K562 (cell line): Measurements from ENCODE around the gene GALNT12. TPM values are rescaled to one million over a fixed set of nuclear protein-coding genes. Genes with fewer than 3 reads are reported as not detected.

Experiments used
- AFF4 ChIP-seq: sonication (generic); formaldehyde crosslinking; IDR thresholded peaks from 2 replicates; pipeline ENCODE4 v1.8.0; 2023; ENCODE audit warnings: mild to moderate bottlenecking, missing genetic modification reagents
- ATF7 ChIP-seq: fragments of 450-650 bp; IDR thresholded peaks from 2 replicates; pipeline ENCODE4 v1.7.1; 2014; ENCODE audit warnings: mild to moderate bottlenecking, moderate library complexity
- COPS2 ChIP-seq: fragments of 450-650 bp; conservative IDR thresholded peaks from 2 replicates; pipeline ENCODE4 v1.6.1; 2016; ENCODE audit warnings: mild to moderate bottlenecking, moderate library complexity
- EZH2 ChIP-seq: IDR thresholded peaks from 2 replicates; pipeline ENCODE4 v1.6.1; 2012; ENCODE audit warnings: low read depth, mild to moderate bottlenecking, inconsistent platforms, low read length, borderline replicate concordance
- FOXP4 ChIP-seq: sonication (generic); formaldehyde crosslinking; IDR thresholded peaks from 2 replicates; pipeline ENCODE4 v1.8.0; 2022; ENCODE audit warnings: mild to moderate bottlenecking, missing genetic modification reagents, borderline replicate concordance
- GTF2A2 ChIP-seq: IDR thresholded peaks from 2 replicates; pipeline ENCODE4 v1.6.1; 2016; ENCODE audit warnings: mild to moderate bottlenecking, missing genetic modification characterization, missing compliant biosample characterization
- HDGF ChIP-seq: fragments of 450-650 bp; IDR thresholded peaks from 2 replicates; pipeline ENCODE4 v1.6.1; 2016
- KLF1 ChIP-seq: fragments of 450-650 bp; IDR thresholded peaks from 2 replicates; pipeline ENCODE4 v1.6.1; 2016; ENCODE audit warnings: missing genetic modification characterization, missing compliant biosample characterization
- MAFG ChIP-seq: fragments of 450-650 bp; conservative IDR thresholded peaks from 2 replicates; pipeline ENCODE4 v1.6.1; 2016; ENCODE audit warnings: missing genetic modification characterization, missing compliant biosample characterization
- MYBL2 ChIP-seq, 2 experiments: fragments of 450-650 bp in 1 of 2; sonication (generic) in 1 of 2; formaldehyde crosslinking in 1 of 2; IDR thresholded peaks; 2 replicates each; pipeline versions ENCODE4 v1.6.1 to v1.8.1; 2017 to 2022; ENCODE audit warnings: borderline replicate concordance in 1 of 2, inconsistent platforms in 1 of 2, low read depth in 1 of 2, mild to moderate bottlenecking in 1 of 2, missing genetic modification reagents in 1 of 2, moderate library complexity in 1 of 2
- SLC30A9 ChIP-seq: fragments of 250-450 bp; sonication (Bioruptor Pico); IDR thresholded peaks from 2 replicates; pipeline ENCODE4 v1.8.0; 2022; ENCODE audit warnings: mild to moderate bottlenecking, moderate library complexity
- ZBED1 ChIP-seq: IDR thresholded peaks from 2 replicates; pipeline ENCODE4 v1.6.1; 2014
- ZKSCAN1 ChIP-seq: fragments of 150-350 bp; IDR thresholded peaks from 2 replicates; pipeline ENCODE4 v1.6.1; 2016; ENCODE audit warnings: low read depth, low read length
- ZNF398 ChIP-seq: fragments of 250-450 bp; sonication (Bioruptor Pico); IDR thresholded peaks from 2 replicates; pipeline ENCODE4 v1.8.0; 2021; ENCODE audit warnings: moderate library complexity, mild to moderate bottlenecking, inconsistent platforms
- ZNF512 ChIP-seq: IDR thresholded peaks from 2 replicates; pipeline ENCODE4 v1.6.1; 2016; ENCODE audit warnings: missing genetic modification characterization, missing compliant biosample characterization
- ZNF717 ChIP-seq: fragments of 250-450 bp; sonication (Bioruptor Pico); IDR thresholded peaks from 2 replicates; pipeline ENCODE4 v1.5.0; 2021
- ZNF76 ChIP-seq: fragments of 250-450 bp; sonication (Bioruptor Pico); IDR thresholded peaks from 2 replicates; pipeline ENCODE4 v1.4.0; 2020; ENCODE audit warnings: mild to moderate bottlenecking, moderate library complexity, borderline replicate concordance
- polyA plus RNA-seq, 8 experiments: library from polyadenylated mRNA; depleted of rRNA in 4 of 8; stranded (reverse) in 5 of 8; unstranded in 3 of 8; fragments of >200 nt; fragmentation: Nextera tagmentation in 2 of 8; fragmentation: Illumina TruSeq in 1 of 8; extraction: Ambion mirVana in 2 of 8; extraction: Trizol in 1 of 8; gene quantifications; 2 replicates each; pipeline versions ENCODE4 v1.2.1 to v1.2.3, GENCODE V29; 2011 to 2014; ENCODE audit warnings: inconsistent platforms in 1 of 8, missing spikeins in 1 of 8
- total RNA-seq, 7 experiments: library from RNA; depleted of rRNA in 6 of 7; stranded (reverse); fragments of >200 nt in 6 of 7; fragmentation: Illumina TruSeq in 2 of 7; extraction: Trizol in 2 of 7; gene quantifications; 2 replicates each; pipeline versions ENCODE4 v1.2.1 to v1.2.3, GENCODE V29; 2011 to 2021; ENCODE audit warnings: low replicate concordance in 1 of 7

GALNT12 gene
- total and polyA plus RNA-seq, 9 of the 15 experiments (the other 6 are each of a cell fraction or from before 2014, with no cell fraction given): 29.7 to 82.9 (median 44.2) TPM

GRCh38 chr9:98848450-98849149 is 41.1 kb downstream of the GALNT12 start (continued):
- TF ChIP-seq ZNF398: no peak
- TF ChIP-seq AFF4 (CRISPR knock-in tag): no peak
- TF ChIP-seq HDGF: 0 out of 2 replicates have a peak, but pooled peaks have one; percentile 68
- no peak for TF ChIP-seq GTF2A2
- TF ChIP-seq ZNF512 (tag): no peak
- no peak for TF ChIP-seq SLC30A9 (CRISPR knock-in tag)
- TF ChIP-seq ZNF76 (CRISPR knock-in tag): no peak
- TF ChIP-seq KLF1 (tag): no peak
- TF ChIP-seq ZKSCAN1: no peak
- no peak for TF ChIP-seq COPS2
- TF ChIP-seq MAFG (tag): no peak
- no peak for TF ChIP-seq MYBL2 (IDR thresholded peaks at IDR 0.05; ENCODE audit: low read depth)
- TF ChIP-seq MYBL2 (CRISPR knock-in tag; IDR thresholded peaks at IDR 0.05; ENCODE audit: borderline replicate concordance): no peak
- no peak for TF ChIP-seq ZNF717 (CRISPR knock-in tag)
- no peak for TF ChIP-seq EZH2
- no peak for TF ChIP-seq FOXP4 (CRISPR knock-in tag)
- no peak for TF ChIP-seq ZBED1
- peak; percentile 65 for TF ChIP-seq ATF7
